ENCODE measurements around the gene PGBD5. TPM values are rescaled to one million over a fixed set of nuclear protein-coding genes. Genes with fewer than 3 reads are reported as not detected.

Gene PGBD5
- total RNA-seq, 2 donors from 2014 or later = 0.52 TPM; not detected in 1

DNA sequence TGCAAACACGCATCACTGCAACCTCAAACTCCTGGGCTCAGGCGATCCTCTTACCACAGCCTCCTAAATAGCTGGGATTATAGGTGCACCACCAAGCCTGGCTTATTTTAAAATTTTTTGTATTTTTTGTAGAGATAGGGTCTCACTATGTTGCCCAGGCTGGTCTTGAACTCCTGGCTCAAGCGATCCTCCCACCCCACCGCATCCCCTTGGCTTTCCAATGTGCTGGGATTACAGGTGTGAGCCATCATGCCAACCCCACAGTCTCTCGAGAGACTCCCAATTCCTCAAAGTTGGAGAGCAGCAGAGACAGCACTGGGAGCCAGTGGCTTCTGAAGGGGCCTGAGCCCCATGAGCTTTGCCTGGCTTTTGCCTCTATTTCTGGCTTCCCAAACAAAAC lies 42.7 kb downstream of the PGBD5 start:
- peaks cover 20% of the 10 kb centered on the region for H3K27me3 Mint-ChIP-seq
- peaks cover 10% of the 10 kb centered on the region for H3K9me3 Mint-ChIP-seq

DNA sequence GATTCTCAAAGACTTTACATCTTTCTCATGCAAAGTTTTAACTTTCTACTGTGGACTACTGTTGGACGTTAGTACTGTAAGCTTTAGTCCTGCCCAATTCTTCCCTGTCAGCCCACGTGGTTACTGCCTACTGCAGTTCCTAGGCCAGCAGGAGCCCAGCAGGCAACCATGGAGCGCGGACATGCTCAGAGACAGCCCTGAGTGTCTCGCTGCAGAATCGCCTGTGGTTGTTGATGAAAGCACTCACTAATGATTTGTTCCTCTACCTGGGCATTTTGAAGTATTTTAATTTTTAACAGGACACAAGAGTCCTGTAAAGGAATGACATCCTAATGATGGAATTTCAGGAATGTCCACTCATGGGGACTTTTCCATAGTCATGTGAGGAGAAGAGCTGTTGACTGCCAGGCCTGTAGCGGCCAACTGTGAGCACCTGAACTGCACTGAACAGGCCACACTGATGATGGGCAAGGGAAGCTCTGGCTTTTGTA lies 44.1 kb downstream of the PGBD5 start:
- no peak overlapping the region for H3K27ac Mint-ChIP-seq
- peaks cover 5% of the 10 kb centered on the region for H3K4me1 Mint-ChIP-seq
- H3K36me3 Mint-ChIP-seq (ENCODE audit: low read depth) = no peaks in the 10 kb centered on the region
- H3K9me3 Mint-ChIP-seq = peaks cover 10% of the 10 kb centered on the region
- H3K27me3 Mint-ChIP-seq = peaks cover 21% of the 10 kb centered on the region
- H3K4me3 Mint-ChIP-seq = no peak overlapping the region
- ATAC-seq (replicated peaks) = no peak

More for the DNA sequence above, 42.7 kb downstream of the PGBD5 start:
- H3K36me3 Mint-ChIP-seq (ENCODE audit: low read depth) = no peaks in the 10 kb centered on the region
- H3K4me1 Mint-ChIP-seq = peaks cover 5% of the 10 kb centered on the region
- ATAC-seq (replicated peaks) = no peak
- no peak overlapping the region for H3K27ac Mint-ChIP-seq
- no peak overlapping the region for H3K4me3 Mint-ChIP-seq

DNA sequence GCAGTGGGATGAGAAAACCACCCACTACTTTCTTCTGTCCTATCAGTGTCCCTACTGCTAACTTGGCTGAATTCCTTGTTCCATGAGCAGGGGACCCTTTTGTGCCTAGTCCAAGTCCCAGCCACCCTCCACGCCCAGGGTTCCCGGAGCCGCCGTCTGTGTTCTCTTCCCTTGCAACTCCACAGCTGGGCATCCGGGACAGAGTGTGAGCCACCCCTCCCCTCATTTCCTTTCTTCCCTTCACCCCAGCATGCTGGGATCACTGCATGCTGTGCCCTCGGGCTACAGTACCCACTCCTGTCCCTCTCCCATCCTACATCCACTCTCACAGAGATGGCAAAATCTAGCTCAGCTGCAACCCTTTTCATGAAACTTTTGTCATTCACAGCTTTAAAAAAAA lies 44.5 kb downstream of the PGBD5 start:
- Mint-ChIP-seq H3K4me1 (peaks cover 5% of the 10 kb centered on the region), H3K27ac (no peak overlapping the region), H3K4me3 (no peak overlapping the region), H3K27me3 (peaks cover 21% of the 10 kb centered on the region), H3K9me3 (peaks cover 10% of the 10 kb centered on the region), H3K36me3 (ENCODE audit: low read depth) (no peaks in the 10 kb centered on the region)
- no peak for ATAC-seq (replicated peaks)

DNA sequence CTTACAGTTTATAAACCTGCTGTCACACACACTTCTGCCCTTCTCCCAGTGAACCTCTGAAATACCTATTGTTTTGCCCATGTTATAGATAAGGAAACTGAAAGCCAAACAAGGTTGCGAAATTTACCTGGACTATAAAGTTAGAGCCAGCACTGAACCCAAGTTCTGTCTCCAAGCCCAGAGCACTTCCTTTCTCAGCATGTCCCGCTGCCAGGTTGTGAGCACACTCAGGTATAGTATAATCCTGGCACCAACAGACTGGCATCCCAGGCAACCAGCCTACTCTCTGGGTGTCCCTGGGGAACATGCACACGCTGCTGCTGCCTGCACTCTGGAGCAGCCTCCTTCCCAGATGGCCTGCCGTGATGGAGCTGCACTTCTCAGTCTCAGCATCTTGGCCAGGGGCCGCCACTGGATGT lies 45.1 kb downstream of the PGBD5 start:
- H3K4me3 Mint-ChIP-seq = no peak overlapping the region
- H3K9me3 Mint-ChIP-seq = peaks cover 10% of the 10 kb centered on the region
- H3K27me3 Mint-ChIP-seq = peaks cover 21% of the 10 kb centered on the region

DNA sequence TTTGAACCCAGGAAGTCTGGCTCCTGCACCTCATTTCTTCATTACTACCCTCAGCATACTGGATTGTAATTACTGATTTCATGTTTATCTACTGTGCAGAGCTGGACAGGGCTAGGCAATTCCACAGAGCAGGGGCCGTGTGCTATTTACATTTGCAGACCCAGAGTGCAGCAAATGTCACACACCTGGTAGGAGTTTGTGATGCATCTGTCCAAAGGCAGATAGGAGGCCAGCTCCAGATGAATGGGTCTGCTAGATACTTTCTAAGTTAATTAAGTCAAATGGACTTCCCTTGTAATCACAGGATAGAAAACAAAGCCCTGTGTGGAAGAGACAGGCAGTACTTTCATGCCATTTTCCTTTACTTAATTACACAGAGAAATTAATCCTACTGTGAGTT lies 46.2 kb downstream of the PGBD5 start:
- Mint-ChIP-seq H3K9me3 (peaks cover 10% of the 10 kb centered on the region), H3K4me1 (peaks cover 5% of the 10 kb centered on the region), H3K36me3 (ENCODE audit: low read depth) (no peaks in the 10 kb centered on the region), H3K27ac (no peak overlapping the region), H3K4me3 (no peak overlapping the region), H3K27me3 (peaks cover 17% of the 10 kb centered on the region)
- no peak for ATAC-seq (replicated peaks)

More for the DNA sequence above, 45.1 kb downstream of the PGBD5 start:
- Mint-ChIP-seq H3K36me3 (ENCODE audit: low read depth) (no peaks in the 10 kb centered on the region), H3K4me1 (peaks cover 5% of the 10 kb centered on the region), H3K27ac (no peak overlapping the region)
- no peak for ATAC-seq (replicated peaks)

DNA sequence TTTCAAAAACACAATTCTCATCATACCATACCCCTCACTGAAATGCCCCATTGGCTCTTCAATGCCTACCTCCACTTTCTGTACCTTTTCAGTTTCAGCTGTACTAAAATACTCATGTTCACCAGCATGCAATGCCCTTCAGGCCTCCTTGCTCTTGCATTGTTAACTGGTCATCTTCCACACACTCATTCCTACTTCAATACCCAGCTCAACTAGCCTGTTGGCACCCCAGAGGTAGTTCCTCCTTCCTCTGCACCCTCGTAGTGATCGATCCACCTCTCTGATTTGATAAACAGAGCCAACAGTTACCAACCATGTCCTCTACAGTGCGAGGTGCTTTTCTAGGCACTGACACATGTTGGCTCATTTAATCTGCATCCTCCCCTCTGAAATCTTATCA lies 46.7 kb downstream of the PGBD5 start:
- no peaks in the 10 kb centered on the region for H3K36me3 Mint-ChIP-seq (ENCODE audit: low read depth)
- no peak overlapping the region for H3K4me3 Mint-ChIP-seq
- H3K4me1 Mint-ChIP-seq = peaks cover 5% of the 10 kb centered on the region
- ATAC-seq (replicated peaks) = no peak
- H3K27ac Mint-ChIP-seq = no peak overlapping the region
- peaks cover 10% of the 10 kb centered on the region for H3K9me3 Mint-ChIP-seq
- peaks cover 15% of the 10 kb centered on the region for H3K27me3 Mint-ChIP-seq

DNA sequence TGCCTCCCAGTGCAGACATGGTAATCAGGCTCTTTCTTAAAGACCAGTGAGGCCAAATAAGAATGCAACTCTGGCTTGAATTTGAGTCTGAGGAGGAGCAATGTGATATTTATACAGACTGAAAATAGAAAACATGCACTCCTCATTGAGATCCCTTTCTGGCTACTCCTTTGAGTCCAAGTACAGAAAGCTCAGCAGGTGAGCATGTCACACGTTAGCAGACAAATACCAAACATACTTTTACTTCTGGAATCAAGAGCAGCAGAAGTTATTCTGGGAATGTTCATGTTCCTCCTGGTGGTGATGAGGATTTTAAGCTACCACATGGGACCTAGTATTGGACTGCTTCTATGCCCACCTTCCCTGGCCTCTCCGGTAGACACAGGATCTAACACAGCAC lies 48.3 kb downstream of the PGBD5 start:
- Mint-ChIP-seq H3K27me3 (peaks cover 15% of the 10 kb centered on the region), H3K36me3 (ENCODE audit: low read depth) (no peaks in the 10 kb centered on the region), H3K9me3 (peaks cover 10% of the 10 kb centered on the region), H3K4me1 (peaks cover 5% of the 10 kb centered on the region), H3K27ac (no peak overlapping the region), H3K4me3 (no peak overlapping the region)
- no peak for ATAC-seq (replicated peaks)

DNA sequence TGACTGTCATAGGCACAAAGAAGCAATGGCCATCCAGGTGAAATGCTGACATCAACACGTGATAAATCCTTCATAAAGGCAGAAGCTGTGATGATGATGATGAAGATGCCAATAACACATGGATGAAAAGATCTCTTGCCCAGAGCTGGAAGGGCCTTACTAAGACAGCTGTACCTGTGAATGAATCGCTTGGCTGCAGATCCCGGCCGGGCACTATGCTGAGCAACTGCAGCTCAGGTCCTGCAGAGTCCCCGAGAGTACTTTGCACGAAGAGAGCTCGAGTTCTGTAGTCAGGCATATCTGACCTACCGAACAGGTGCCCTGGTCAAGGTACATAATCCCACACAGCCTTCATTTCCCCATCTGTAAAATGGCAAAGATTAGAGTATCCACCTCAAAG lies 48.8 kb downstream of the PGBD5 start:
- H3K36me3 Mint-ChIP-seq (ENCODE audit: low read depth) = no peaks in the 10 kb centered on the region
- H3K27me3 Mint-ChIP-seq = peaks cover 15% of the 10 kb centered on the region
- H3K4me1 Mint-ChIP-seq = peaks cover 5% of the 10 kb centered on the region
- no peak overlapping the region for H3K4me3 Mint-ChIP-seq
- H3K27ac Mint-ChIP-seq = no peak overlapping the region
- H3K9me3 Mint-ChIP-seq = peaks cover 10% of the 10 kb centered on the region
- no peak for ATAC-seq (replicated peaks)

DNA sequence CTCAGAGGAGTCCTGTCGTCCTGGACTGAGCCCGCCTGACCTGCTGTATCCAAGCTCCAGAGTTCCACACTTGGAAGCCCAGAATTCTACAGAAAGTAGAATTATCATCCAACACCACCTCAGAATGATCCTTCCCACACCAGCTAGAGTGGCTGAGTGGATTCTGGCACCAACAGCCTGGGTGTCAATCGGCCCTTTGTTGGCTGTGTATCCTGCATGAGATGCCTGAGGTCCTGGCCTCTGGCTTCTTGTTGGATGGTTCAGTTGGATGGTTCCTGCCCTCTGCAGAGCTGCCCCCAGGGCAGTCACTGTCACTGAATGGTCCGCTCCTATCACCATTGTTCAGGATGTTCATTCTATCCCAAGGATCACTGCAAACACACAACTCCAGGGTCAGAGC lies 49.8 kb downstream of the PGBD5 start:
- no peak overlapping the region for H3K27ac Mint-ChIP-seq

DNA sequence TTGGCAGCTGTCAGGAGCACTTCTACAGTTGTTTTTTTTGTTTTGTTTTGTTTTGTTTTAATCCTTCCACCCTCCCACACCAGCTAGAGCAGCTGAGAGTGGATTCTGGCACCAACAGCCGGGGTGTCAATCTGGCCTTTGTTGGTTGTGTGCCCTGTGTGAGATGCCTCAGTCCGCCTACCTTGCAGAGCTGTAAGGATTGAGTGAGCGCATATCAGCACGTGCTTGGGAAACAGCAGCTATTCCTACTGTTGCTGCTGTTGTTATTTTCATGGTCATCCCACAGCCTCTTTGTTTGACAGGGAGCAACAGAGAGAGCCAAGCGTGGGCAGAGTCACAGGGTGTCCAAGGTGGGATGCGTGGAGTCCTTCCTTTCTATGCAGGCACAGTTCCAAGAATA lies 50.4 kb downstream of the PGBD5 start:
- Mint-ChIP-seq H3K9me3 (peaks cover 10% of the 10 kb centered on the region), H3K4me3 (no peak overlapping the region), H3K36me3 (ENCODE audit: low read depth) (no peaks in the 10 kb centered on the region), H3K27ac (no peak overlapping the region), H3K27me3 (peaks cover 11% of the 10 kb centered on the region), H3K4me1 (no peaks in the 10 kb centered on the region)
- ATAC-seq (replicated peaks) = no peak

More for the DNA sequence above, 49.8 kb downstream of the PGBD5 start:
- Mint-ChIP-seq H3K9me3 (peaks cover 10% of the 10 kb centered on the region), H3K4me3 (no peak overlapping the region), H3K27me3 (peaks cover 11% of the 10 kb centered on the region), H3K4me1 (no peaks in the 10 kb centered on the region), H3K36me3 (ENCODE audit: low read depth) (no peaks in the 10 kb centered on the region)
- ATAC-seq (replicated peaks) = no peak

DNA sequence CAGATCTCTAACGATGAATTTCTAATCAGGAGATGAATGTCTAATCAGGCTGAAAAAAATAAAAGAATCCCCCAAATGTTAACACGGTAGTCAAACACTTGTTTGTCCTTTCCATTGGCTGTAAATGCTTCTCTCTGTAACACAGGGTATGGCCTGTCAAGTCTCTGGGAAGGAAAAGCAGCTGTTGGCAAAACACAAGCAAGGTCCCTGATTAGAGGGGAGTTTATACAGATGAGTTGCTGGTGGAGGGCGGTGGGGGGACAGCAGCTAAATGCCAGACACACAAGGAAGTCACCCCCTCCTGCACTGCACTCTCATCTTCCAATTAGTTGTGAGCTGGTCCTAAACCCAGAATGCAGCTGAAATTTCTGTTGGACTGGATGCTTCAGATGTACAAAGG lies 51.0 kb downstream of the PGBD5 start:
- no peak for ATAC-seq (replicated peaks)
- peaks cover 11% of the 10 kb centered on the region for H3K27me3 Mint-ChIP-seq
- no peaks in the 10 kb centered on the region for H3K36me3 Mint-ChIP-seq (ENCODE audit: low read depth)
- no peaks in the 10 kb centered on the region for H3K4me1 Mint-ChIP-seq
- no peak overlapping the region for H3K27ac Mint-ChIP-seq
- no peak overlapping the region for H3K4me3 Mint-ChIP-seq
- peaks cover 10% of the 10 kb centered on the region for H3K9me3 Mint-ChIP-seq

DNA sequence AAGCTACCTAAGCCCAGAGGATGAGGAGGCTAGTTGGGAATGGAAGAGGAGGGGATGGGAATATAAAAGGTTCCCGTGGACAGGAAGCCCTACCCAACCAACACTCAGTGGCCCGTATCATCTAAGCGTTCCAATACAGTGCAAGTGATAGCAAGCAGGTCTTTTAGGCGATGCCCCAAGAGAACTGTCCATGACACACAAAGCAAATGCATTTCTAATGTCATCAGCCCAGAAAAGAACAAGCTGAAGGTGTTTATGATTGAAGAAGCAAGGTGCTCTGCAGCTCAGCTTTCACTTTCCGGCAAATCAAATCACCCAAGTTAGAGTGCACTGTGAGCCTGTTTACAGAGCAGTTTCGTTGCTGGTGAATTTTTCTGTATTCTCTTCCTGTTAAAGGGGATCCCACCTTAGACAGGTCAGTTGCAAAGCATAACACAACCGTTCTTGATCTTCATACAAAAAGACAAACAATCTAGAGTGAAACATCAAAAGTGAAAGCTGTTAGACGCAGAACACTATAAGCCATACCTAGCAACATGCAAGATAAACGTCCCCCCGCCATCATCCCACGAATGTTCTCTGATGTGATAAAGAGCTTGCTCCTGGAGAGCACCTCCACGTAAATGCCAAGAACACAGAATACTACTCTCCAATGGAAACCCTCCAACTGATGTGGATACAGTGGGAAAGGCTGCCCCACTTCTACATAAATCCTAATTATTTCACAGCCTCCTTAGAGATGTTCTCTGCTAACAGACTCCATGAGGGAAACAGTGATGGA lies 54.0 kb downstream of the PGBD5 start:
- Mint-ChIP-seq H3K27ac (no peak overlapping the region), H3K9me3 (no peaks in the 10 kb centered on the region), H3K4me3 (no peak overlapping the region), H3K36me3 (ENCODE audit: low read depth) (no peaks in the 10 kb centered on the region), H3K4me1 (no peaks in the 10 kb centered on the region), H3K27me3 (peaks cover 5% of the 10 kb centered on the region)
- no peak for ATAC-seq (replicated peaks)

DNA sequence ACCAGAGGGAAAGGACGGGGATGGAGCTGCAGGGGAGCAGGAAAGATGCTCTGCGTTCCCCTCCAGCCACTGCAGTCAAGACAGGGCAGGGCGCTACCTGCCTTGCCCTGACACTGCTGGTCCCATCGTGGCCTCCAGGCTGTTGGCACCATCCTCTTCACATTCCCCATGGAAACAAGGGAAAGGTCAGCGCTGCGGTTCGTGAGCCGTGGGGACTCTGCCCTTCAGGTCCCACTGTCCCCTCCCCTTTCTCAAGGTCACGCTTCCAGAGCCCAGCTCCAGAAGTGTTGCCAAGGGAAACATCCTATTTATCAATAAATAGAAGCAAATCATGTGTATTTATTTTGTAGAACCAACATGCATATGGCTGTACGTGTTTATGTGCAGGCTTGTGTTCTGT lies 56.0 kb downstream of the PGBD5 start:
- Mint-ChIP-seq H3K4me1 (no peaks in the 10 kb centered on the region), H3K4me3 (no peak overlapping the region), H3K9me3 (no peaks in the 10 kb centered on the region), H3K27me3 (peaks cover 5% of the 10 kb centered on the region), H3K27ac (no peak overlapping the region), H3K36me3 (ENCODE audit: low read depth) (no peaks in the 10 kb centered on the region)
- no peak for ATAC-seq (replicated peaks)

DNA sequence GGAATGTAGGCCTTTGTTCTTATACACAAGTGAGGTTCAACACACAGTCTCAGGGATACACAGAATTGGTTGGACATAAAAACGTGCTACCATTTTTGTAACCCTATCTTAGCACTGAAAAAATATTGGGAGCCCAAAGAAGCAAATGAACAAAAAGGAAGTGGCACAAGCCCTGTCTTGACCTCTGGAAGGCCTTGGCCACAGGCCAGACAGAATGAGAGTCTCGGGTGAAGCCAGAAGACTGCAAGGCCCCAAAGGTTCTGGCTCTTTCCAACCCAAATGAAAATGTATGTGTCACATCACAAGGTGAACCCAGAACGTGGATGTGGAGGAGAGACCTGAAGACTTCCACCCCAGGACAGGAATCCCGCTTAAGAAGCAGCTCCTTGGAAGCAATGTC lies 57.3 kb downstream of the PGBD5 start:
- Mint-ChIP-seq H3K4me3 (no peak overlapping the region), H3K9me3 (no peaks in the 10 kb centered on the region), H3K4me1 (no peaks in the 10 kb centered on the region), H3K36me3 (ENCODE audit: low read depth) (no peaks in the 10 kb centered on the region), H3K27me3 (peaks cover 5% of the 10 kb centered on the region), H3K27ac (no peak overlapping the region)
- ATAC-seq (replicated peaks) = no peak

DNA sequence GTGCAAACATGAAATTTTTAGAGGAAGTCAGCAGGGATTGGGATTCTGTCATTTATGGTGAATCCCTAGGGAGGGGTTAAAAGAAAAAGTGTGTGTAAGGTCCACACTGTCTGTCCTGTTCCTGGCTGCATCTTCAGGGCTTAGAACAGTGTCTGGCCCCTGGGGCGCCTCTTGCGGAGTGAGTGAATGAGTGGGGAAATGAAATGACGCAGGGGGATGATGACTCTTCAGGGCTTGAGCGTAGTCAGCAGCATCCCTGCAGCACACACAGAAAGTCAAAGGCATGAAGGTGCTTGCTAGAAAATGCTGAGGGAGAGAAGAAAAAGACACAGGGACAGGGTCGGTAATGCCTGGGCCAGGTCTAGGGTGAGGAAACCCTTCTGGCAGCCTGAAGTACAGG lies 57.8 kb downstream of the PGBD5 start:
- Mint-ChIP-seq H3K4me3 (no peak overlapping the region), H3K4me1 (no peaks in the 10 kb centered on the region), H3K36me3 (ENCODE audit: low read depth) (no peaks in the 10 kb centered on the region), H3K9me3 (no peaks in the 10 kb centered on the region), H3K27ac (no peak overlapping the region), H3K27me3 (peaks cover 5% of the 10 kb centered on the region)
- ATAC-seq (replicated peaks) = no peak
